K562 (cell line): ENCODE measurements around the gene HAPLN1.

Source experiments
- CEBPB ChIP-seq: fragments of 450-650 bp; IDR thresholded peaks from 2 replicates; pipeline ENCODE4 v1.6.1; 2016; ENCODE audit warnings: missing genetic modification characterization, missing compliant biosample characterization
- SP1 ChIP-seq: sonication (generic); formaldehyde crosslinking; IDR thresholded peaks from 2 replicates; pipeline ENCODE4 v1.8.1; 2022; ENCODE audit warnings: mild to moderate bottlenecking, missing genetic modification reagents

DNA sequence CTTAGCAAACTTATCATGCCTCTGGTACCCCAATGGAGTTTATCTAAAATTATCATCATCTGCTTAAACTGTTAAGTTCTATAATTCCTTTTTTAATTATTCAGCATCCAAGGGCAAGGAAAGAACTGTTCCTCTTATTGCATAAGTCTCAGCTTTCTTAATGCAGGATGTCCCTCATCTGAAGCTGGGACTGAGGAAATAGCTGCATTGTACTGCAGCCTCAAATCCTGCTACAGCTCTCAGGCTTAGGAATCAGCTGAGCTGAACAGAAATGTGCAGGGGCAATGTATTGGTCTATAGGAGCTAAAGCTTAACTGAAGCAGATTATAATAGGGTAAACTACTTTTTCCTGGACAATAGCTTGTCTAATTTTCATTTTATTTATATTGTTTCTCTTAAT, 48.0 kb downstream of the HAPLN1 start:
- TF ChIP-seq SP1 (CRISPR knock-in tag) (no peak), CEBPB (tag) (no peak)
